ENCODE measurements around the gene GABRA6. TPM values are rescaled to one million over a fixed set of nuclear protein-coding genes. Genes with fewer than 3 reads are reported as not detected.

GABRA6 gene
- total and polyA plus RNA-seq, 2 donors (not counting 1 experiment from before 2014, with no cell fraction given), result not detected

DNA sequence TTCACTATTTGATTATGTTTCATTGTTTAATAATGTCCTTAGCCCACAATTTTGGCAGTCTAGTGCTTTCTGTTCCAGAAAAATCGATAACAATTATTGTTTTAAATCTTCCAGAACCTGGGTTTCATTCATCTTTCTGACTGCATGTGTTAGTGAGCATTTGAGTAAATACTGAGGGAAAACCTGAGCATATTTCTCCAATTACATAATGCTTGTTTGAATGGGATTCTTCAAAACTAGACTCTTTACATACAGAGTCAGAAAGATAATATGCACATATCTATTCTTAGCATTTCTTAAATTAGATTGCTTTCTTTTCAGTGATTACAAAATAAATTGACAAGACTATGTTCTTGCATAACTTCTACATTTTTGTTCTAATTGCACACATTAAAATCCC lies 21.9 kb downstream of the GABRA6 start:
- no peak for TF ChIP-seq EZH2 (IDR thresholded peaks at IDR 0.05; ENCODE audit: low read length, missing control alignments)
- TF ChIP-seq, protein P1, sequence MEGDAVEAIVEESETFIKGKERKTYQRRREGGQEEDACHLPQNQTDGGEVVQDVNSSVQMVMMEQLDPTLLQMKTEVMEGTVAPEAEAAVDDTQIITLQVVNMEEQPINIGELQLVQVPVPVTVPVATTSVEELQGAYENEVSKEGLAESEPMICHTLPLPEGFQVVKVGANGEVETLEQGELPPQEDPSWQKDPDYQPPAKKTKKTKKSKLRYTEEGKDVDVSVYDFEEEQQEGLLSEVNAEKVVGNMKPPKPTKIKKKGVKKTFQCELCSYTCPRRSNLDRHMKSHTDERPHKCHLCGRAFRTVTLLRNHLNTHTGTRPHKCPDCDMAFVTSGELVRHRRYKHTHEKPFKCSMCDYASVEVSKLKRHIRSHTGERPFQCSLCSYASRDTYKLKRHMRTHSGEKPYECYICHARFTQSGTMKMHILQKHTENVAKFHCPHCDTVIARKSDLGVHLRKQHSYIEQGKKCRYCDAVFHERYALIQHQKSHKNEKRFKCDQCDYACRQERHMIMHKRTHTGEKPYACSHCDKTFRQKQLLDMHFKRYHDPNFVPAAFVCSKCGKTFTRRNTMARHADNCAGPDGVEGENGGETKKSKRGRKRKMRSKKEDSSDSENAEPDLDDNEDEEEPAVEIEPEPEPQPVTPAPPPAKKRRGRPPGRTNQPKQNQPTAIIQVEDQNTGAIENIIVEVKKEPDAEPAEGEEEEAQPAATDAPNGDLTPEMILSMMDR (conservative IDR thresholded peaks at IDR 0.05 in 1 of 2, IDR thresholded peaks at IDR 0.05 in 1 of 2; ENCODE audit: low read depth in 1 of 2, low read length in 2 of 2), result no peak
- Histone ChIP-seq H4K20me1 (ENCODE audit: control insufficient read depth, extremely low read depth, insufficient read depth, low read length) (no peaks in the 10 kb centered on the region), H3K36me3 (ENCODE audit: control insufficient read depth, insufficient read depth, low read length) (no peaks in the 10 kb centered on the region), H3K4me1 (ENCODE audit: control insufficient read depth, extremely low read depth, insufficient read depth, low read length) (no peaks in the 10 kb centered on the region), H3K79me2 (ENCODE audit: control insufficient read depth, insufficient read depth, low read length) (no peaks in the 10 kb centered on the region), H3K4me2 (ENCODE audit: extremely low read depth, insufficient read depth, low read length) (no peak overlapping the region), H3K9ac (ENCODE audit: insufficient read depth, low read length) (peak overlapping the region; percentile 7), H3K9me3 (ENCODE audit: control insufficient read depth, insufficient read depth, low read depth, low read length) (no peaks in the 10 kb centered on the region), H2AFZ (ENCODE audit: low read length) (no peak overlapping the region), H3K27me3 (ENCODE audit: control insufficient read depth, insufficient read depth, low read length) (no peaks in the 10 kb centered on the region), H3K27ac (ENCODE audit: insufficient read depth, low read length) (no peak overlapping the region), H3K4me3 (replicated peaks in 1 of 4; ENCODE audit: control extremely low read depth in 1 of 4, insufficient read depth in 1 of 4, low read depth in 3 of 4, low read length in 4 of 4) (no peak overlapping the region)
- DNase-seq (ENCODE audit: low read depth in 2 of 2), result no peak

DNA sequence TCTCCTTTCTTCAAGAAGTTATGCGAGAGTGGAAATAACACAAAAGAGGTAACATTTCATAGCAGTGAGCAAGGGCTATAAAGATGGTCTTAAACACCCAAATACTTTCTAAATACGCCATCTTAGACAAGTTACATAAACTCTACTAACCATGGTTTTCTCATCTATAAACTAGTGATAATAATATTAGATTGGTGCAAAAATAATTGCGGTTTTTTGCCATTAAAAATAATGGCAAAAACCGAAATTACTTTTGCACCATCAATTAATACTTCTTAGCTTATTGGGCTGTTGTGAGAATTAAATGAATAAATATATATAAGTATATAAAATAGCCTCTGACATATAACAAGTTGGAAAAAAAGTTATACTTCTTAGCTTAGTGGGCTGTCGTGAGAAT lies 23.7 kb downstream of the GABRA6 start:
- Histone ChIP-seq H3K36me3 (ENCODE audit: control insufficient read depth, insufficient read depth, low read length) (no peaks in the 10 kb centered on the region), H3K9me3 (ENCODE audit: control insufficient read depth, insufficient read depth, low read depth, low read length) (no peaks in the 10 kb centered on the region), H3K9ac (ENCODE audit: insufficient read depth, low read length) (no peak overlapping the region), H3K79me2 (ENCODE audit: control insufficient read depth, insufficient read depth, low read length) (no peaks in the 10 kb centered on the region), H3K27ac (ENCODE audit: insufficient read depth, low read length) (no peak overlapping the region), H3K27me3 (ENCODE audit: control insufficient read depth, insufficient read depth, low read length) (no peaks in the 10 kb centered on the region), H4K20me1 (ENCODE audit: control insufficient read depth, extremely low read depth, insufficient read depth, low read length) (no peaks in the 10 kb centered on the region), H3K4me1 (ENCODE audit: control insufficient read depth, extremely low read depth, insufficient read depth, low read length) (no peaks in the 10 kb centered on the region), H3K4me2 (ENCODE audit: extremely low read depth, insufficient read depth, low read length) (no peak overlapping the region), H2AFZ (ENCODE audit: low read length) (no peak overlapping the region), H3K4me3 (replicated peaks in 1 of 4; ENCODE audit: control extremely low read depth in 1 of 4, insufficient read depth in 1 of 4, low read depth in 3 of 4, low read length in 4 of 4) (no peak overlapping the region)
- DNase-seq (ENCODE audit: low read depth in 2 of 2), result no peak
- no peak for TF ChIP-seq EZH2 (IDR thresholded peaks at IDR 0.05; ENCODE audit: low read length, missing control alignments)

DNA sequence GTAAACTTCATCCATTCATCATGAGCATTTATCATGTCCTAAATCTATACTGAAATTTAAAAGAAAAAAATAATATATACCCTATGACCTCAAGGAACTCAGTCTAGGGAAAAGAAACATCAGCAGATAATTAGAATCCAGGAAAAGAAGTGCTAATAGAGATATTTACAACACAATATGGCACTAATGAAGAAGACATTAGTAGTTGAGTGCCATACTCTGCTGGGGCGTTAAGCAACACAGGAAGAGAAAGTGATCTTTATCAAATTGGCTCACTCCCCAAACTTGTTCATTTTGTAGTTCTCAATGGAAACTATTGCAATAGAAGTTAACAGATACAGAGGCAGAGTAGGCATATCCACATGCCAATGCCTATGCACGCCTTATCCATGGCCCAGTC lies 27.5 kb downstream of the GABRA6 start:
- H3K9ac ChIP-seq (ENCODE audit: insufficient read depth, low read length), result no peak overlapping the region
- TF ChIP-seq, protein P1 (conservative IDR thresholded peaks at IDR 0.05 in 1 of 2, IDR thresholded peaks at IDR 0.05 in 1 of 2; ENCODE audit: low read depth in 1 of 2, low read length in 2 of 2), result no peak
- no peak for TF ChIP-seq EZH2 (IDR thresholded peaks at IDR 0.05; ENCODE audit: low read length, missing control alignments)
- no peak for DNase-seq (ENCODE audit: low read depth in 2 of 2)
- H3K4me1 ChIP-seq (ENCODE audit: control insufficient read depth, extremely low read depth, insufficient read depth, low read length), result no peaks in the 10 kb centered on the region
- no peak overlapping the region for H3K4me2 ChIP-seq (ENCODE audit: extremely low read depth, insufficient read depth, low read length)
- no peak overlapping the region for H3K27ac ChIP-seq (ENCODE audit: insufficient read depth, low read length)
- no peaks in the 10 kb centered on the region for H3K9me3 ChIP-seq (ENCODE audit: control insufficient read depth, insufficient read depth, low read depth, low read length)
- H3K4me3 ChIP-seq (replicated peaks in 1 of 4; ENCODE audit: control extremely low read depth in 1 of 4, insufficient read depth in 1 of 4, low read depth in 3 of 4, low read length in 4 of 4), result no peak overlapping the region
- no peaks in the 10 kb centered on the region for H3K79me2 ChIP-seq (ENCODE audit: control insufficient read depth, insufficient read depth, low read length)
- no peak overlapping the region for H2AFZ ChIP-seq (ENCODE audit: low read length)
- H3K27me3 ChIP-seq (ENCODE audit: control insufficient read depth, insufficient read depth, low read length), result no peaks in the 10 kb centered on the region
- H4K20me1 ChIP-seq (ENCODE audit: control insufficient read depth, extremely low read depth, insufficient read depth, low read length), result no peaks in the 10 kb centered on the region
- H3K36me3 ChIP-seq (ENCODE audit: control insufficient read depth, insufficient read depth, low read length), result no peaks in the 10 kb centered on the region

Measured in fibroblast of lung (primary cell).